NOMO-1 (cell line): ENCODE data around the gene MATCAP1.

Source experiments
- DNase-seq, 2 experiments: peaks; one replicate each; lab custom pipeline; 2025; ENCODE audit not compliant: unreplicated experiment in 2 of 2; lab: John Stamatoyannopoulos, UW

The MATCAP1 gene

DNA sequence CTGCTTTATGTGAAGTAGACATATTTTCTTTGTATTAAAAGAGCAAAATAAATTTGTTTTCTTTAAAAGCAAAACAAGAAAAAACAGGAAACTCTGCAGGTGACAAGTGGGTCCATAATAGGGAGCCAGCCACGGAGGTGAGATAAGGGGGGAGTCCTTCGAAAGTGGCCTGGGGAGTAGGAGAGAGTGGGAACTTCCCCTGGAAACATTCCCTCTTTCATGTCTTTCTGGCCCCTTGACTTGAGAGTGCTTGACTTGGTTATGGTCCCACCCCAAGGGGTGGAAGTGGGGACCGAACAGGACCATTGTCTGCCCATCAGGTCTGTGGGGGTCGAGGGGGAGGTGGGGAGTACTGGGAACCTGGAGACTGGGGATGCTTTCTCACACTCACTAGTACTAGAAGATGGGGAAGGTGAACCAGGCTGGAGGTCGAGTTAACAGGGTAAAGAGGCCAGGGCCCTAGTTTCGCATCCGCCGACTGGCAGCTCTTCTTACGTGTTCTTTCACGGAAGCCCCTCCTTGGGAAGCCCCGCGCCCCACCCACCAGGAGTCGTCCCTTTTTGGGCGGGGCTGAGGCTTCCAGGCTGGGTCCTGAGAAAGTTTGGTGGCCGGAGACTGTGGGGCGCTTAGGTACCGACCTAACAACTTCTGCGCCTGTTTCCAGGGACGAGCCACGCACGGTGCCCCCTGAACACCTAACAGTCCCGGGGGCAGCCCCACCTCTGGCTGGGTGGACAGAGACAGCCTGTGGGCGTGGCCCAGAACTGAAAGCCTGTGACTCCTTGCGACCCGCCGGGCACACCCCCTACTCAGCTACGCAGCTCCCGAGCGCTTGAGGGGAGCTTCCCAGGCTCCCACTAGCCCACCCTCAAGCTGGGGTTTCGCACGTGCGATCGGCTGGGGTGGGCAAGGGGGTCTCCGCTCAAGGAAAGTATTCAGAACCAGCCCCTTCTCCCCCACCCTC is 24.8 kb downstream of the MATCAP1 start:
- DNase-seq = peak; percentile 61 to 69

DNA sequence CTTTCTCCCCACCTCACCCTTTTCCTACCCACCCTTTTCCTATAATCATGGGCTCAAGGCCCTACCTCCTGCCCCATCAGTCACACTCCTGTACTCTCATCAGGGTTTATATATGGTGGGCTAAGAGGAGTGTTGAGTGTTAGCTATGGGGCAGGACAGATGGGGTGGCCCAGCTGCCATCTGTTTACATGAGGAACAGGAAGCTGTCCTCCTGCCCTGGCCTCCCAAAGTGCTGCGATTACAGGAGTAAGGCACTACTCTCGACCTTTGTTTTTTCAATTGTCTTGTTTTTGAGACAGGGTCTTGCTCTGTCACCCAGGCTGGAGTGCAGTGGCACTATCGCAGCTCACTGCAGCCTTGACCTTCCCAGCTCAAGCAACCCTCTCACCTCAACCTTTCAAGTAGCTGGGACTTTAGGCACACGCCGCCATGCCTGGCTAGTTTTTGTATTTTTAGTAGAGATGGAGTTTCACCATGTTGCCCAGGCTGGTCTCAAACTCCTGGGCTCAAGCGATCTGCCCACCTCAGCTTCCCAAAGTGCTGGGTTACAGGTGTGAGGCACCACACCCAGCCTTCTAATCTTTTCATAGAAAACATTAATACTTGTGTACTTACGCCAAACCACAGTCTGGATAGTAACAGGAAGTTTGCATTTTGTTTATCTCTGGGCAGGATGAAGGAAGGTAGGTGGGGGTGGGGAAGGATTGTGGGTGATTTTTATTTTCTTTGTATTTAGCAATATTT is 25.7 kb downstream of the MATCAP1 start:
- DNase-seq = no peak

DNA sequence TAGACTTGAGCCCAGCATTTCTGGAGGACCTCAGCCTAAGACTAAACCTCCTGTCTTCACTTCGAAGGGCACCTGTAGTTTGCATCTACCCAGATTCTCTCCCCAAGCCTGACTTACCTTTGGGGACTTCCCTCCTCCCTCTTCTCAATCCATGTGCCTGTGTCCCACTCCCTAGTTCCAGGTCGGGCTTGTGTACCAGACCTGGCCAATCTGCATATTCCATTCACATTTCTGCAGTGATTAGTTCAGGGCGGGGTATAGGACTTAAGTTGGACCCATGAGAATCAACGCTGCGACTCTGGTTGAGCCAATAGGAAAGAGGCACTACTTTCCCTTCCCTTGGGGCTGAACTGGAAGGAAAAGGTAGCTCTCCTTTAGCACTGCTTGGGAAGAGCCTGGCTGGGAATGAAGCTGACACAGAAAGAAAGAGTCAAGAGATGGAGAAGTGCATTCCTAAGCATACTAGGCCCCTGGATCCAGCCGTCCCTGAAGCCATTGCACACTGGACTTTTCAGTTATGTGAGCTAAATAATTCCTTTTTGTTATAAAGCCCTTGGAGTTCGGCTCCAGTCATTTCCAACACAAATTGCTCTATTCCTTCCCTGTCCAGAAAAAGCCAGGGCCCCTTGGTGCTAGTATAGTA is 26.5 kb downstream of the MATCAP1 start:
- no peak for DNase-seq

DNA sequence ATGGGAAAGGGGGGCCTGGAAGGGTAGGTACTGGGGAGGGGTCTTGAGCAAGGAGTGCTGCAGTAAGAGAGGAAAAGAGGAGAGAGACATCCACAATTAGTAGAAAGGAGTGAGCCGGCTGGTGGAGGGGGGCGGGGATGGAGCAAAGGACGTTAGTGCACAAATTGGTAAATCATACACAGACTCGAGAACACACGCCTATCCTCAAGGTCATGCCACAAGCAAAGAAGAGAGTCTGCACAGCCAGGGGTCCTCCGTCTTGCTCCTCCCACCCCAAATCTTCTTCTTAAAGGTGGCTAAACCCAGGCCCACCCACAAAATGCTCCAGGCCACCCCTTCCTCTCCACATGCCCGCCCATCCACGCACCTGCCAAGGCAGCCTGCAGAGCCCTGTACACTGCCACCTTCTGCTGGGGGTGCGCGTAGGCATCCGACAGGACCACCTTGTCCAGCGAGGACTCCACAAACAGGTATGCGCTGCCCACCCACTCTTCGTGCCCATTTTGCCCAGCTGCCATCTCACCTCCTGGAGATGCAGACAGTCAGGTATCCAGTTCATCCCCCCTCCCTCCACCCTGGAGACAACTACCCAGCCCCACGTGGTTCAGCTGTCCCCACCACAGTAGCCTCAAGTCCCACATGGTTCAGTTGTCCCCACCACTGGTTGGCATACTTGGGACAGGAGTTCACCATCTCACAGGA is 27.5 kb downstream of the MATCAP1 start:
- no peak for DNase-seq

DNA sequence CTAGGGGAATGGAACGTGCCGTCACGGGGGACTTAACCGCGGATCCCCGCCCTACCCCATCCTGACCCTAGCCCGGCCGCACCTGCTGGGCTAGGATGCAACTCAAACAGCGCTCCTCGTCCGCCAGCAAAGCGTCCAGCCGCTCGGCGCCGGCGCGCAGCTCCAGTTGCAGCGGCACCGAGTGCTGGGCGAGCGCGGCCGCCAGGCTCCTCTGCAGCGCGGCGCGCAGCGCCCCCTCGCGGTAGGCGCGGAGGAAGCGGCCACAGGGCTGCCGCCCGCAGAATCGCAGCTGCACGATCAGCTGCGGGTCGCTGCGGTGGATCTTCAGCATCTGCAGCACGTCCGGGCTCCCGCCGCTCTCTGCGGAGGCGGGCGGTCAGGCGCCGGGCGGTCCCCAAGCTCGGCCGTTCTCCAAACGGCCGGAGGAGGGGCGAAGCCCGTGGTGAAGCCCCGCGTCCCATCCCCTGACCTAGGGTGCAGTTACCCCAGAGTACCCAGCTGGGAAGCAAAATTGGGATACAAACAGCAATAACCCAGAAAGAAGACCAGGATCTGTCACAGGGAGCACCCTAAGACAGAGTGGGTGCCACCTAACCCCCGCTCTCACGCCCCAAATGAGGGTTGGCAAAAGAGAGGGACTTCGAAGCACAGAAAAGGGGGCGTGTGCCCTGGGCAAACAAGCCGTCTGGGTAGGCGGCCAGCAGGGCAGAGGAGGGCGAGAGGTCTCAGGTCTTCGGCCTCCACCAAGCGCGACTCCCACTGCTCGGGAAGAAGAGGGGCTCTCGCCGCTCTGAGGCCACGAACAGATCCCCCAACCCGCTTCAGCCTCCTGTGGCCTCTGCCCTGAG is 28.2 kb downstream of the MATCAP1 start:
- peak; percentile 67 to 75 for DNase-seq

DNA sequence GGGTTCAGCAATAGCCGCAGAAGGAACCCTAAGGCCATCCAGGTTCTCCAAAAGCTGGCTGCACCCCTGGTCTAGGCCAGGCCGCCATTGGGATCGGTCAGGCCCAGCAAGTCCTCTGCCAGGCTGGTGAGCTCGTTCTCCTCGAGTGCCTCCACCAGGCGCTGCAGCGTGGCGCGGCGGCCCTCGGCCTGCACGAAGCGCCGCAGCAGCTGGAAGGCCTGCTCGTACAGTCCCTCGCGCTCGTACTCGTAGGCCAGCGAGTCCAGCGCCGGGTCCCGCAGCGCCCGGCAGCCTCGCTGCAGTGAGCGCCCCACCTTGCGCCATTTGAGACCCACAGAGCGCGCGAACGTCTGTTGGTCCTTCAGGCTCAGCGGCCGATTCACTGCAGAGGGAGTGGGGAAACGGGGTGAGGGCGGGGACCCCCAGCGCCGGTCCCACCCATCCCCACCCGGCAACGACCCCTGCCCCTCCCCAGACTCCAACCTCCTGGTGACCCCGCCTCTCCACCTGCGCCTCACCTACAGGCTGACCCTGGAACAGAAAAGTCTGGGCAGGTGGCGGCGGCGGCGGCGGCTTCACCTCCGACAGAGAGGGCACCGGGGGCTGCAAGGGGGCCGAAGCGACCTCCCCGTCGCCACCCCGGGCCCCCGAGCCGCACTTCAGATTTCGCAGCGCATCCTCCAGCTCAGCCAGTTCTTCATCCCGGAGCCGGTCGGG is 29.0 kb downstream of the MATCAP1 start:
- DNase-seq = no peak

DNA sequence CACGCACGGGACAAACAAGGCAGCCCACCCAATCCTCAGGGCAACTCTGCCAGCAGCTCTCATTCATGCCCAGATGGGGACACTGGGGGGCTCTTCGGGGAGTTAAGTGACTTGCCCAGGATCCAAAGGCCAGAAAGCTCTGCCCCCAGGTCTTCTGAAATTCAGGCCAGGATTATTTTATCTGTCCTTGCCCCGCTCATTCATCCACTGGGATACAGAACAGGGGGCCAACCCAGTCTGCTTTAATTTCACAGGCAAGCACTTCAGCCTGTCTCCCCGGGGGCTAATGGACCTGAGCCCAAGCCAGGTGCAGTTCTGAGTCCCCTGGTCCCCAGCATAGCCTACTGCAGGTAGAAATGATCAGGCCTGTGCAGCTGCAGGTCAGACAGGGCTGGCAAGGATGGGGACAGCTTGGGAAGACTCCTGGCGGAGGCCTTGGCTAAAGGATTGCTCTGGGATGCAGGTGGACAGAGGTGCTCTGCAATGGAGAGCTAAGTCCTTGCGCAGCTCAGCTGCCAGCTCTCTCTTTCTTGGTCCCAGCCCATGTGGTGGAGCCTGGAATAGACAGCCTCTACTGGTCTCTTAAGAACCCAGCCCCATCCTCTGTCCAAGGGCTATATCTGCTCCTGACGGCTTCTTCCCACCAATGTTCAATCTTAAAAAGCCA is 32.2 kb downstream of the MATCAP1 start:
- no peak for DNase-seq

DNA sequence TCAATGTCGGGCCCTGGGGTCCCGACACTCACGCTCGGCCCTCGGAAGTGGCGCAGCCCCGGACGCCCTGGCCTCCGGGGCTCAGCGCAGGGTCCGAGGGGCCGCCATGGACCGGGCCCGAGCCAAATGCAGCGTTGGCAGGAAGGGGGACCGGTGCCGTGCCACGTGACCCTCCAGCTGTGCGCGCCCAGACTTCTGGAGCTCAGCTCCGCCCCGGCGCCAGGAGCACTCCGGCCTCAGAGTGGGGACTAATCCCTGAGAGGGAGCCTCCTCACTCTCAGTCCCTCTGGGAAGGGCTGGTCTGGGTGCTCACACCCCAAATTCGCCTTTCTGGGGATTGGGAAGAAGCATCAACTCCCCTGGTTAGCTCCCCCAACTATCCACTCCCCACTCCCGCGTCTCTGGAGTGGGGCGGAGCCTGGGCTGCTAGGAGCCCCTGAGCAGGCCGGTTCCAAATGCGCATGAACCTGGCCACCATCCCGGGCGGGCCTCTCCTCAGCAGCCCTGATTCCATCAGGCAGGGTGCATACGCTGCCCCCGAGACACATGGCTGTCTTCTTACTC is 32.8 kb downstream of the MATCAP1 start, which contains the start of gene B3GNT9:
Gene B3GNT9, minus strand, starts transcription at position 166 of the 564 bp plus-strand sequence. CDS start 513 bp downstream, outside the sequence.
- no peak for DNase-seq

DNA sequence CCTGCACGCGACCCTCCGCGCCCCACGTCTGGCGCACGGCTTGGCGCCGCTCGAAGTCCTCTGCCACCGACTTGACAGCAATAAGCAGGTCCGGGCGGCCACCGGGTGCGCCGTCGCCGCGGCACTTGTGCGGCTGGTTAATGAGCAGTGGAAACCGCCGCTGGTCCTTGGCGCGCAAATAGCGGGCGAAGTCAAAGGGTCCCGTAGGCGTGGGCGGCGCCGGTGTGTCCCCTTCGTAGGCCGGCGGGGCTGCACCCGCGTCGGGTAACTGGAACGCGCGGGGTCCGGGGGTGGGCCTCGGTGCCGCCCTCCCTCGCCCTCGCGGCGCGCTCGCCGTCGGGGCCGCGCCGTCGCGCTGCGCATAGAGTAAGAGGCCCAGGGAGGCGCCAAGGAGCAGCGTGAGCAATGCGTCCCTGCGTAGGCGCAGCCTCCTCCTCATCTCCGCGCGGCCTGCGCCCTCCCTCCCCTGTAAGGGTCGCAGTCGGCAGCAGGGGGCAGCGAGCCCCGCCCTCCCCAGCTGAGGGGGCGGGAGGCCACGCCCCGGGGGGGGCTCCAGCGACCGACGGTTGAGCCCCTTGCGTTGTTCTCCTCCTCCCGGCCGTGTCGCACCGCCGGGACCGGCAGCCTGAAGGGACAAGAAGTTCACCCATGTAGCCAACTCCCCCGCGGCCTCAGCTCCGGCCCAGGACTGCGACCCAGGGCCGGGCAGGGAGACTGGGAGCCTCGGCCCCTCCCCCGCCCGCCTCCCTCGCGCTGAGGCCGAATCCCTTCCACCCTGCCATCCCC is 33.5 kb downstream of the MATCAP1 start:
- no peak for DNase-seq

DNA sequence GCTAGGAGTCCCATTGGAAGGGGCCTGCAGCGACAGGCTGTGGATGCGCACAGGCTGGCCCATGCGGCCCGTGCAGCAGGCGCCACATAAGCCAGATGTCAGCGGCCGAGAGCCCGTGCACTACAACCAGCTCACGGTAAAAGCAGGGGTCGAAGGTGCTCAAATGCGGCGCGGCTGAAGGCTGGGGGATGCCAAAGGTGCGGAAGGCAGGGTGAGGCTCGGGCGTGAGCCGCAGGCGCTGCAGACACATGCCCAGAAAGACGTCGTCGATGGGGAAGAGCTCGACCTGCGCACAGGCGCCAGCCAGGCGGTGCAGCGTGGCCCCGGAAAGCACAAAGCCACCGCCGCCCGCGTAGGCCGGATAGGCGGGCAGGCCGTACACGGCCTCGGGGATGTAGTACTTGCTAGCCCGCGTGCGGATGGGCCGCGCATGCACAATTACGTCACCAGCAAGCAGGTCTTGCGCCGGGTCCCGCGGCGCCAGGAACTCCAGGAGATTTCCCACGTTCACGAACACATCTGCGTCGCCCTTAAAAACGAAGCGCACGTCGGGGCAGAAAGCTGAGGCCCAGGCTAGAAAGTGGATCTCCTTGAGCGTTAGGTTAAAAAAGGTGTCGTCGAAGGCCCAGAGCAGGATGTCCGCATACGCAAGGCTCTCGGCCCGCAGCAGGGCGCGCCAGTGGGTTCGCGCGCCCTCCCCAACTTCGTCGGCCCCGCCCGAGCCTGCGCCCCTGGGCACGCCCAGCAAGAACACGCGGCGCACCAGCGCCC is 34.3 kb downstream of the MATCAP1 start:
- no peak for DNase-seq

DNA sequence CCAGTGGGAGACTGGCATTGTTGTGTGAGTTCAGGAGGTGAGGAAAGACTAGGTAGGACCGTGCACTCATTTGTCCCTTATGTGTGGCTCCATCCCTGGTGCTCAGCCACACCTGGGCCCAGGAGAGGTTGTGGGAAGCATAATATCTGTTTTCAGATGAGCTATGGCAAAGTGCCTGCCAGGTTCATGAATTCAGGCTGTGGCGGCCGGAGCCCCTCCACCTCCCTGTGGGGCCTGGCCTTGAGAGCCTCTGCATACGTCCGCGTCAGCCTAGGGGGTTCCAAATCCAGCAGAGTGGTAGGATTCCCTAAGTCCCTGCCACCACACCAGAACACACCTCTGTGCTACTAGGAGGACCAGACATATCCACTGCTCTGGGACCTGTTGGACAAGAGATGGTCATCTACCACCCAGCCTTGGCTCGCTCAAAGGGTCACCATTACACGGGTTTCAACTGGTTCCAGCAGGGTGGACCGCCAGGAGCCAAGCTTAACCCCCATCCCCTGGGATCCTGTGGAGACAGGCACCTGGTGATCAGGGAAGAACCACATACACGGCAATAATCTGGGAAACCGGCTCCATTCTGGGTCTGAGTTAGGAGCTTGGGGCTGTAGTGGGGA is 35.0 kb downstream of the MATCAP1 start:
- DNase-seq = no peak

DNA sequence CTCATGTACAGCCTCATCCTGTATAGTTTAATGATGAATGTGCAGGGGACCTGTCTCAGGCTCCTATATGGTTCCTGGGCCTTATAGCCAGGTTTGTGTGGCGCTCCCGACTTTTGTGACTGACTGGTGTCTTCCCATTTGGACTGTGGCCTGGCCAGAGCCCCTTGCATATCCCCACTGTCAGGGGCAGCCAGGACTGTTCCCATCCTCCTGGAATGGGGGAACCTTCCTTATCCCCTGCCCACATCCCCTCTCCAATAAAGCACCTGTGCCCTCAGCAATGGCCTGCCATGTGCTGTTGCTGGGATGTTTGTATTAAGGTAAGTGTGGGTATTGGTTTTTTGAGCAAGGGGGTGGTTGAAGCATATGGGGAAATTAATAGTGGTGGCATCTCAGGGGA is 35.5 kb downstream of the MATCAP1 start:
- no peak for DNase-seq

DNA sequence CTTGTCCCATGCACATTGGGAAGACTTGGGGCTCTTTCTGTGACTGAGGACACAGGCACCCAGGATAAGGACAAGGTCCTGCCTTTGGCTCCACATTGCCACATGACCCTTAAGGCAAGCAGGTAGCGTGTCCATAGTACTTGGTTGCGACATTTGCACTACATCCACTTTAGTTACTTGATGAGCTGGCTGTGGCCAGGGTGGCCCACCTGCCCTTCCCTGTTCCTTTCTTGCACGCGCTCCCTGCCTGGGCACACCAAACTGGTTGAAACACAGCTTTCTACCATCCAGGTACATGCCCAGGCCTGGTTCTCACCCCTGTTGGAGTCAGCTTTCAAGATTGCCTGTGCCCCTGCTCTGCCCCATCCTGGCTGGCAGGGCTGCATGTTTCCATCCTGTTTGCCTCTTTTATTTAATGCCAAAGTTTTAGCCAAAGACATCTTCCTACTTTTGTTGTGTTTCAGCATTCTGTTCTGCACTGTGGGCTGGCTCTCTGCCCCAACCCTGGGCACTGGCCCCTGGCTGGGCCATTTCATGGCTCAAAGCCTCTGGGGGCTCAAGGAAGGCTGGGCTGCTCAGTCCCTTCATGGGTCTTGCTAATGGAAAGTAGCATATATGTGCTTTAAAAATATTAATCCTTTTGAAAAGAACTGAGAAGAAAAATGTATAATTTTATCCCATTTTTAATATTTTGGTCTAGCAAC is 36.2 kb downstream of the MATCAP1 start:
- DNase-seq = no peak

DNA sequence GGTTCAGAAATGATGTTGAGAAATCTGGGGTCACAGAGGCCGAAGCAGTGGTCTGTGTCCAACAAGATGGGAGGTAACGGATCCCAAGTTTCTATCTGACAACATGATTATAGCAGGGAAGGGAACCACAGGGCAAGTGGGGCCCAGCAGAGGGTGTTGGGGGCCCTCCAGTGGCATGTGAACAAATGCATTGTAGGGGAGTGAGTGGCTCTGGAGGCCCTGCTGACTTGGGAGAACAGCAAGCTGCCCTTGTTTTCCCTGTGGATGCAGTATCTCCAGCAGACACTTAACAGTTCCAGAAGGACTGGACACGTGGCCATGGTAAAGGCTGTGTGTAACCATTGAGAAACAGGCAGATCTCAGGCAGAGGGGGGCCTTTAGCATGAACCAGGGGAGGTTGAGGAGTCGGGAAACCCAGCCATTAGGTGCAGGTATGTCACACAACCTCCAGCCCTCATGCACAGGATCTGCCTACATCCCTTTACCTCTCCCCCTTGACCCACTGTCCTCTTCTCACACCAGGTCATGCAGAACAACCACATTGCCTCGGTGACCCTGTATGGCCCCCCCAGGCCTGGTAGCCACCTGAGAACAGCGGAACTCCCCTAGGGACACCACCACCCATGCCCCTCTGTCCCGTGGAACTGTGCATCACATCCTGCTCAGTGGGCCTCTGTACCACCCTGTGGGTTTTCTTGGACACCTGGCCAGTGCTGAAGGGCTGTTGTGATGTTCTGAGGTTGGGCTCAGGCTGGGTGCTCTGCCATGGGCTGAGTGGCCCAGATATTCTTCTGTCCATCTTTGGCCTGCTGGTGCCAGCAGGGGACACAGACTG is 37.0 kb downstream of the MATCAP1 start:
- no peak for DNase-seq

DNA sequence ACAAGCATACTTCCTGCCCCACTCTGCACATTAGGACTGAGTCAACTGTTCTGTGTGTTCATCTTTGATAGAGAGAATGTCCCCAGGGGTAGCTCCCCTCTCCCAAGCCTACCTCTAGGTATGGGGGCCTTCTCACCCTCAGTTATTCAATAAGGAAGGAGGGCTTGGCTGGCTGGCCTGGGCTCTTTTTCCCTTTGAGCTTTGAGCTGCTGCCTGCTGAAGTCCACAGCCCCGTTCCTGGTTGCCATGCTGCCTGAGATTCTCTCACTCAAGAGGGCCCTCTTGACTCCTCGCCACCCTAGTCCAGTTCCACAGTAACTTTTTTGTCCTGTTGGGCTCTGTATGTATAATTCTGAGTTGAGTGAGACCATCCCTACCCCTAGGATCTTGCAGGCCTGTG is 38.0 kb downstream of the MATCAP1 start:
- DNase-seq = no peak
